GM19455 (cell line): Measurements from ENCODE around the gene ZNF487.
"Not testable (repeated sequence)": the region's sequence is repeated elsewhere in the genome, so short reads cannot be mapped to it uniquely, and the experiment has no call there.

ENCODE experiments used
- ATAC-seq: cut with Tn5 transposase; IDR thresholded peaks from one replicate; pipeline ENCODE4 v1.9.1; 2021; ENCODE audit not compliant: unreplicated experiment

Gene ZNF487

GRCh38 chr10:43403911-43404703, 32.8 kb upstream of the ZNF487 start:
- no peak for ATAC-seq

GRCh38 chr10:43404704-43405084, 32.2 kb upstream of the ZNF487 start:
- ATAC-seq = no peak

GRCh38 chr10:43407148-43407575, 29.7 kb upstream of the ZNF487 start:
- ATAC-seq = peak; percentile 32

- ATAC-seq = peak; percentile 53
Observed at GRCh38 chr10:43407576-43408330, 29.2 kb upstream of the ZNF487 start.

- ATAC-seq = no peak
Observed at GRCh38 chr10:43408331-43408709, 28.6 kb upstream of the ZNF487 start.

- ATAC-seq = peak; percentile 61
Observed at GRCh38 chr10:43408710-43409384, 28.1 kb upstream of the ZNF487 start, which contains the start of gene HNRNPF. TSS of gene HNRNPF (minus strand) at chr10:43409186. CDS start at chr10:43387884, 21,302 bp downstream.

GRCh38 chr10:43409385-43410109, 27.4 kb upstream of the ZNF487 start:
- no peak for ATAC-seq

GRCh38 chr10:43410345-43410744, 26.6 kb upstream of the ZNF487 start:
- ATAC-seq = no peak

- no peak for ATAC-seq
Observed at GRCh38 chr10:43411536-43411935, 25.4 kb upstream of the ZNF487 start.

- ATAC-seq = no peak
Observed at GRCh38 chr10:43415544-43415943, 21.4 kb upstream of the ZNF487 start.

- no peak for ATAC-seq
Observed at GRCh38 chr10:43417950-43418768, 18.8 kb upstream of the ZNF487 start.

GRCh38 chr10:43419997-43420368, 16.9 kb upstream of the ZNF487 start:
- ATAC-seq = peak; percentile 10

- peak; percentile 89 for ATAC-seq
Observed at GRCh38 chr10:43420369-43421200, 16.3 kb upstream of the ZNF487 start.

- ATAC-seq = peak; percentile 6
Observed at GRCh38 chr10:43421201-43421507, 15.8 kb upstream of the ZNF487 start.

GRCh38 chr10:43421519-43421918, 15.4 kb upstream of the ZNF487 start:
- ATAC-seq = no peak

- ATAC-seq = not testable (repeated sequence)
Observed at GRCh38 chr10:43421944-43422343, 15.0 kb upstream of the ZNF487 start.

GRCh38 chr10:43424416-43424815, 12.5 kb upstream of the ZNF487 start:
- ATAC-seq = no peak

GRCh38 chr10:43426476-43426875, 10.4 kb upstream of the ZNF487 start:
- not testable (repeated sequence) for ATAC-seq

- no peak for ATAC-seq
Observed at GRCh38 chr10:43427166-43427825, 9.6 kb upstream of the ZNF487 start.
